ENCODE data around the gene ACR.
"Not testable (repeated sequence)": the region's sequence is repeated elsewhere in the genome, so short reads cannot be mapped to it uniquely, and the experiment has no call there.

Gene ACR

GRCh38 chr22:50732681-50733080, 5.3 kb upstream of the ACR start:
- DNase-seq (ENCODE audit: low read depth), result no peak

GRCh38 chr22:50733521-50734342, 4.3 kb upstream of the ACR start:
- DNase-seq (ENCODE audit: low read depth), result no peak

GRCh38 chr22:50734343-50734771, 3.6 kb upstream of the ACR start:
- DNase-seq (ENCODE audit: low read depth), result no peak

- no peak for DNase-seq (ENCODE audit: low read depth)
These were observed 2.8 kb upstream of the ACR start for GRCh38 chr22:50734986-50735738.

- DNase-seq (ENCODE audit: low read depth), result no peak
These were observed 2.3 kb upstream of the ACR start for GRCh38 chr22:50735739-50736030.

GRCh38 chr22:50738649-50739227, 734 bp downstream of the ACR start:
- DNase-seq (ENCODE audit: low read depth), result no peak

GRCh38 chr22:50739279-50739691, 1.3 kb downstream of the ACR start:
- DNase-seq (ENCODE audit: low read depth), result no peak

- no peak for DNase-seq (ENCODE audit: low read depth)
These were observed 1.9 kb downstream of the ACR start for GRCh38 chr22:50739894-50740293.

- not testable (repeated sequence) for DNase-seq (ENCODE audit: low read depth)
These were observed 2.7 kb downstream of the ACR start for GRCh38 chr22:50740714-50741113.

- not testable (repeated sequence) for DNase-seq (ENCODE audit: low read depth)
These were observed 6.4 kb downstream of the ACR start for GRCh38 chr22:50744424-50744823.

- DNase-seq (ENCODE audit: low read depth), result not testable (repeated sequence)
These were observed 9.5 kb downstream of the ACR start for GRCh38 chr22:50747521-50747920.

- DNase-seq (ENCODE audit: low read depth), result not testable (repeated sequence)
These were observed 10.6 kb downstream of the ACR start for GRCh38 chr22:50748630-50749029.

GRCh38 chr22:50749302-50750074, 11.5 kb downstream of the ACR start:
- DNase-seq (ENCODE audit: low read depth), result not testable (repeated sequence)

GRCh38 chr22:50755251-50755650, 17.2 kb downstream of the ACR start:
- DNase-seq (ENCODE audit: low read depth), result not testable (repeated sequence)

GRCh38 chr22:50756406-50756805, 18.4 kb downstream of the ACR start:
- DNase-seq (ENCODE audit: low read depth), result not testable (repeated sequence)

GRCh38 chr22:50756949-50757491, 19.0 kb downstream of the ACR start:
- DNase-seq (ENCODE audit: low read depth), result not testable (repeated sequence)

- DNase-seq (ENCODE audit: low read depth), result not testable (repeated sequence)
These were observed 21.8 kb downstream of the ACR start for GRCh38 chr22:50759597-50760341.

GRCh38 chr22:50761829-50762228, 23.8 kb downstream of the ACR start:
- not testable (repeated sequence) for DNase-seq (ENCODE audit: low read depth)

GRCh38 chr22:50764288-50764687, 26.3 kb downstream of the ACR start:
- DNase-seq (ENCODE audit: low read depth), result not testable (repeated sequence)

GRCh38 chr22:50775132-50775531, 37.1 kb downstream of the ACR start:
- not testable (repeated sequence) for DNase-seq (ENCODE audit: low read depth)

- DNase-seq (ENCODE audit: low read depth), result not testable (repeated sequence)
These were observed 39.6 kb downstream of the ACR start for GRCh38 chr22:50777631-50778030.

Data from HS-27A (cell line).